Measurements from ENCODE around the gene CRELD1. TPM values are rescaled to one million over a fixed set of nuclear protein-coding genes. Genes with fewer than 3 reads are reported as not detected.

CRELD1 gene
- total and polyA plus RNA-seq, 9 of the 15 experiments (the other 6 are each of a cell fraction or from before 2014, with no cell fraction given): 3.3 to 25.8 (median 16.5) TPM

- TF ChIP-seq E4F1 (CRISPR knock-in tag; IDR thresholded peaks at IDR 0.05; ENCODE audit: borderline replicate concordance): no peak
- TF ChIP-seq, protein P1, sequence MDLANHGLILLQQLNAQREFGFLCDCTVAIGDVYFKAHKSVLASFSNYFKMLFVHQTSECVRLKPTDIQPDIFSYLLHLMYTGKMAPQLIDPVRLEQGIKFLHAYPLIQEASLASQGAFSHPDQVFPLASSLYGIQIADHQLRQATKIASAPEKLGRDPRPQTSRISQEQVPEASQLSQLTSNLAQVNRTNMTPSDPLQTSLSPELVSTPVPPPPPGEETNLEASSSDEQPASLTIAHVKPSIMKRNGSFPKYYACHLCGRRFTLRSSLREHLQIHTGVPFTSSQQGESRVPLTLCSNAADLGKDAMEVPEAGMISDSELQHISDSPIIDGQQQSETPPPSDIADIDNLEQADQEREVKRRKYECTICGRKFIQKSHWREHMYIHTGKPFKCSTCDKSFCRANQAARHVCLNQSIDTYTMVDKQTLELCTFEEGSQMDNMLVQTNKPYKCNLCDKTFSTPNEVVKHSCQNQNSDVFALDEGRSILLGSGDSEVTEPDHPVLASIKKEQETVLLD (IDR thresholded peaks at IDR 0.05): peak; percentile 20; the same call in 1 of the 2 replicates
- no peak for TF ChIP-seq POLR2A (conservative IDR thresholded peaks at IDR 0.05)
- peak in 1 of 2 experiments; percentile 70; a peak in 3 of 4 replicates for TF ChIP-seq MNT (conservative IDR thresholded peaks at IDR 0.05)
- no peak for TF ChIP-seq ID3 (CRISPR knock-in tag; IDR thresholded peaks at IDR 0.05)
- TF ChIP-seq ID3 (tag; IDR thresholded peaks at IDR 0.05): peak; percentile 72; the same call in 1 of the 2 replicates
- TF ChIP-seq, protein P2, sequence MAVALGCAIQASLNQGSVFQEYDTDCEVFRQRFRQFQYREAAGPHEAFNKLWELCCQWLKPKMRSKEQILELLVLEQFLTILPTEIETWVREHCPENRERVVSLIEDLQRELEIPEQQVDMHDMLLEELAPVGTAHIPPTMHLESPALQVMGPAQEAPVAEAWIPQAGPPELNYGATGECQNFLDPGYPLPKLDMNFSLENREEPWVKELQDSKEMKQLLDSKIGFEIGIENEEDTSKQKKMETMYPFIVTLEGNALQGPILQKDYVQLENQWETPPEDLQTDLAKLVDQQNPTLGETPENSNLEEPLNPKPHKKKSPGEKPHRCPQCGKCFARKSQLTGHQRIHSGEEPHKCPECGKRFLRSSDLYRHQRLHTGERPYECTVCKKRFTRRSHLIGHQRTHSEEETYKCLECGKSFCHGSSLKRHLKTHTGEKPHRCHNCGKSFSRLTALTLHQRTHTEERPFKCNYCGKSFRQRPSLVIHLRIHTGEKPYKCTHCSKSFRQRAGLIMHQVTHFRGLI (CRISPR knock-in tag; IDR thresholded peaks at IDR 0.05): no peak
- TF ChIP-seq STAT5A (IDR thresholded peaks at IDR 0.05; ENCODE audit: borderline replicate concordance, low read length): peak; percentile 93
- TF ChIP-seq XRCC5 (IDR thresholded peaks at IDR 0.05; ENCODE audit: low read depth, low read length): no peak
- TF ChIP-seq, protein P3, sequence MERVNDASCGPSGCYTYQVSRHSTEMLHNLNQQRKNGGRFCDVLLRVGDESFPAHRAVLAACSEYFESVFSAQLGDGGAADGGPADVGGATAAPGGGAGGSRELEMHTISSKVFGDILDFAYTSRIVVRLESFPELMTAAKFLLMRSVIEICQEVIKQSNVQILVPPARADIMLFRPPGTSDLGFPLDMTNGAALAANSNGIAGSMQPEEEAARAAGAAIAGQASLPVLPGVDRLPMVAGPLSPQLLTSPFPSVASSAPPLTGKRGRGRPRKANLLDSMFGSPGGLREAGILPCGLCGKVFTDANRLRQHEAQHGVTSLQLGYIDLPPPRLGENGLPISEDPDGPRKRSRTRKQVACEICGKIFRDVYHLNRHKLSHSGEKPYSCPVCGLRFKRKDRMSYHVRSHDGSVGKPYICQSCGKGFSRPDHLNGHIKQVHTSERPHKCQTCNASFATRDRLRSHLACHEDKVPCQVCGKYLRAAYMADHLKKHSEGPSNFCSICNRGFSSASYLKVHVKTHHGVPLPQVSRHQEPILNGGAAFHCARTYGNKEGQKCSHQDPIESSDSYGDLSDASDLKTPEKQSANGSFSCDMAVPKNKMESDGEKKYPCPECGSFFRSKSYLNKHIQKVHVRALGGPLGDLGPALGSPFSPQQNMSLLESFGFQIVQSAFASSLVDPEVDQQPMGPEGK (CRISPR knock-in tag; IDR thresholded peaks at IDR 0.05; ENCODE audit: borderline replicate concordance): no peak
- TF ChIP-seq, protein P4, sequence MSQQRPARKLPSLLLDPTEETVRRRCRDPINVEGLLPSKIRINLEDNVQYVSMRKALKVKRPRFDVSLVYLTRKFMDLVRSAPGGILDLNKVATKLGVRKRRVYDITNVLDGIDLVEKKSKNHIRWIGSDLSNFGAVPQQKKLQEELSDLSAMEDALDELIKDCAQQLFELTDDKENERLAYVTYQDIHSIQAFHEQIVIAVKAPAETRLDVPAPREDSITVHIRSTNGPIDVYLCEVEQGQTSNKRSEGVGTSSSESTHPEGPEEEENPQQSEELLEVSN (IDR thresholded peaks at IDR 0.05; ENCODE audit: borderline replicate concordance in 1 of 2, extremely low read depth in 1 of 2, insufficient read depth in 1 of 2, insufficient read length in 1 of 2, low read depth in 1 of 2, low read length in 1 of 2, poor library complexity in 1 of 2, severe bottlenecking in 1 of 2): no peak
- TF ChIP-seq MAFK (IDR thresholded peaks at IDR 0.05; ENCODE audit: low read length): no peak
- no peak for TF ChIP-seq HMG20A (CRISPR knock-in tag; conservative IDR thresholded peaks at IDR 0.05)
- peak; percentile 84; the same call in 1 of the 2 replicates for TF ChIP-seq SMARCC2 (IDR thresholded peaks at IDR 0.05; ENCODE audit: low read depth)
- TF ChIP-seq ZC3H11A (IDR thresholded peaks at IDR 0.05; ENCODE audit: low read depth, low read length): no peak
Observed at GRCh38 chr3:9978710-9979305, 45.2 kb downstream of the CRELD1 start (continued).
